Measurements from ENCODE around the gene IL16. TPM values are rescaled to one million over a fixed set of nuclear protein-coding genes. Genes with fewer than 3 reads are reported as not detected.

IL16 gene
- total and polyA plus RNA-seq, 7 experiments from 2014 or later = 125 to 547 (median 319) TPM

DNA sequence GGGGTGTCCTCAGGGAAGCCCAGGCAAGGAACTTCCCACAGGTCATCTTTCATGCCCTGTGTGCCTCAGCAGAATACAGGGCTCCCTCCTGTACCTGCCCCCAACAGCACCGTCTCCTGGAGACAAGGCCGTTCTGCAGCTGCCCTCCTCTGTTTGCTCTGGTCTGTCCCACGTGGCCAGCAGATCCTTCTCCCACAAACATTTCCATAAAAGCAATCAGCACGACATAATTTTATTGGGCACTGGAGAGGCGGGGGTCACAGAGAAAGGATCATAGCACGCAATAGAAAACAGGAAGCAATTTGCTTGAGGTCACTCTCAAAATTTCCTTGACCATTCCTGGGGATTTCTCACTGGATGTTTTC is 97.8 kb downstream of the IL16 start:
- Histone ChIP-seq H3K27ac (ENCODE audit: low read depth, low read length) (peak overlapping the region; percentile 87), H3K4me3 (ENCODE audit: low read length) (peak overlapping the region; percentile 74), H3K4me1 (ENCODE audit: control insufficient read depth in 2 of 2, insufficient read depth in 2 of 2, low read length in 2 of 2) (peaks cover 64 to 66% of the 10 kb centered on the region in 2 donors), H3K9me3 (ENCODE audit: control insufficient read depth in 2 of 3, low read length in 3 of 3) (no peaks in the 10 kb centered on the region), H3K27me3 (ENCODE audit: control insufficient read depth in 2 of 2, insufficient read depth in 2 of 2, low read length in 2 of 2) (no peaks in the 10 kb centered on the region), H3K36me3 (ENCODE audit: control insufficient read depth in 2 of 3, insufficient read depth in 3 of 3, low read length in 3 of 3) (peaks cover under 1 to 24% (median 6%) of the 10 kb centered on the region in 3 experiments)
- H3K4me3 Mint-ChIP-seq = peak overlapping the region; percentile 80 to 100 (median 98)
- no peaks in the 10 kb centered on the region for H3K27me3 Mint-ChIP-seq
- intact Hi-C loops (cut with micrococcal nuclease) = loop anchor here (1.0 to 10.0 kb wide), 6 partner anchors 8 to 1520 kb away; partner anchors contain the start of genes MEX3B (in 1 of the 2), TLNRD1 (in 1 of the 2) and ZFAND6 (in 1 of the 2)
- peak overlapping the region; percentile 93 to 100 (median 96) for H3K27ac Mint-ChIP-seq
- peaks cover 51 to 75% (median 72%) of the 10 kb centered on the region in 7 donors for H3K4me1 Mint-ChIP-seq
- no peak for ATAC-seq
- CTCF ChIA-PET = interaction anchor here (1.0 to 2.9 kb wide), 4 partner anchors 8 to 28 kb away, joined by 3 to 21 read pairs (median 10); no protein-coding TSS in a partner anchor
- POLR2A ChIA-PET = interaction anchor here (1.5 to 23.2 kb wide), 6 partner anchors 8 to 294 kb away, joined by 4 to 642 read pairs (median 344); partner anchors contain the start of genes STARD5 and TLNRD1
- peaks cover 13 to 43% (median 28%) of the 10 kb centered on the region in 5 donors for H3K36me3 Mint-ChIP-seq
- no peak for DNase-seq
- peaks cover 0 to 3% (median 0%) of the 10 kb centered on the region in 11 donors for H3K9me3 Mint-ChIP-seq

DNA sequence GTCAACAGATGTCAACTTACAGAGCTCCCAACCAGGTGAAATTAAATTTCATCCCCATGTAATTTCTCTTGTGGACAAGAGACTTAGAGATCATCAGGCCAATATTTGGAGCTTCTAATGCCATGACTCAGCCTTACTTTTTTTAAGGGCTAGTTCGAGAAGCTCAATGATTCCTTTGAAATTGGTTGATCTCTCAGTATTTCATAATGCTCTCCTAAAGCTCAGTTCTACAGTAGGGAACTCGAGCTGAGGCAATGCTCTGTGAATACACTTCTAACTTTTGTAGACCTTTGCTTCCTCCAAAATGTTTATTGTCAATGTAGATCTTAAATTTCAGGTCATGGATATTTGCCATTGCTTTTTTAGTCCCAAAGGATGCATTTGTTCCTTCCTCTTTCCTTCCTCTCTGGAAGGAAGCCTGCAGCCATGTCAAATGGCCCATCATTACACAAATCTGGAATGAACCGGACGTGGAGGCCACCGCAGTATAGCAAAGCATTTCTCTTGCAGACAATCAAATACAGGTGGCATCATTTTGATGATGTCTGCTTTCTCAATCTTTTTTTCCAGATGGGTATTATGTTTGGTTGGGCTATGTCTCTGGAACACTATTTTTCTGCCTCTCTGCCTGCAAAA is 98.9 kb downstream of the IL16 start:
- Mint-ChIP-seq H3K36me3 (peaks cover 21 to 52% (median 39%) of the 10 kb centered on the region in 5 donors), H3K9me3 (peaks cover 0 to 3% (median 0%) of the 10 kb centered on the region in 11 donors), H3K4me1 (peaks cover 42 to 66% (median 64%) of the 10 kb centered on the region in 7 donors), H3K4me3 (peak overlapping the region; percentile 80 to 100 (median 98)), H3K27ac (peak overlapping the region; percentile 93 to 100 (median 96)), H3K27me3 (no peaks in the 10 kb centered on the region)
- no peaks in the 10 kb centered on the region for H3K9me3 ChIP-seq (ENCODE audit: control insufficient read depth in 2 of 3, low read length in 3 of 3)
- intact Hi-C loops (cut with micrococcal nuclease) = loop anchor here (1.0 to 10.0 kb wide), 11 partner anchors 9 to 1519 kb away; partner anchors contain the start of genes MEX3B (in 2 of the 2), STARD5 (in 2 of the 2), TLNRD1 (in 1 of the 2) and ZFAND6 (in 1 of the 2)
- H3K27me3 ChIP-seq (ENCODE audit: control insufficient read depth in 2 of 2, insufficient read depth in 2 of 2, low read length in 2 of 2) = no peaks in the 10 kb centered on the region
- H3K4me3 ChIP-seq (ENCODE audit: low read length) = peak overlapping the region; percentile 74
- peak overlapping the region; percentile 87 for H3K27ac ChIP-seq (ENCODE audit: low read depth, low read length)
- H3K36me3 ChIP-seq (ENCODE audit: control insufficient read depth in 2 of 3, insufficient read depth in 3 of 3, low read length in 3 of 3) = peaks cover 8 to 34% (median 8%) of the 10 kb centered on the region in 3 experiments
- ATAC-seq (no peak), DNase-seq (no peak)
- POLR2A ChIA-PET = interaction anchor here (0.6 to 23.2 kb wide), 9 partner anchors 9 to 1236 kb away, joined by 3 to 642 read pairs (median 17); partner anchors contain the start of genes STARD5 and TLNRD1
- CTCF ChIA-PET = interaction anchor here (0.9 to 4.6 kb wide), 7 partner anchors 9 to 29 kb away, joined by 3 to 28 read pairs (median 8); no protein-coding TSS in a partner anchor
- H3K4me1 ChIP-seq (ENCODE audit: control insufficient read depth in 2 of 2, insufficient read depth in 2 of 2, low read length in 2 of 2) = peaks cover 57% of the 10 kb centered on the region in 2 donors

DNA sequence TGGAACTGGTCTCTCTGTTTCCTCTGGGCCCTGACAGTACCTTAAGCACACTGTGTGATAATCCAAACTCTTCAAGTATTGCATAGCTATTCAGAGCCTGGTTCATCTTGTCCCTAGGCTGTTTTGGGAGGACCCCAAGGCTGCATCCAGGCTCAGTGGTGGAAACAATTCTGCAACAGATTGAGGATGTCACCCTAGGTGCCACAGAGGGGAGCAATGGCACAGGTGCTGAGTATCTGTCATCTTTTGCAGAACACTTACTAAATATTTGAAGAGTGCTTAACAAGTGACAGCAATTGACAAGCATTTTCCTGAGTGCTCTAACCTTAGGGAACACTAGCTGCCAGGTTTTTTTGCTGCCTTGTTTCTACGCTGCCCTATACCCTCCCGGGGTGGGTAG is 99.5 kb downstream of the IL16 start:
- H3K4me1 Mint-ChIP-seq = peaks cover 38 to 66% (median 64%) of the 10 kb centered on the region in 7 donors
- Histone ChIP-seq H3K4me3 (ENCODE audit: low read length) (peak overlapping the region; percentile 74), H3K27ac (ENCODE audit: low read depth, low read length) (peak overlapping the region; percentile 87), H3K4me1 (ENCODE audit: control insufficient read depth in 2 of 2, insufficient read depth in 2 of 2, low read length in 2 of 2) (peaks cover 55 to 59% of the 10 kb centered on the region in 2 donors), H3K9me3 (ENCODE audit: control insufficient read depth in 2 of 3, low read length in 3 of 3) (no peaks in the 10 kb centered on the region), H3K27me3 (ENCODE audit: control insufficient read depth in 2 of 2, insufficient read depth in 2 of 2, low read length in 2 of 2) (no peaks in the 10 kb centered on the region), H3K36me3 (ENCODE audit: control insufficient read depth in 2 of 3, insufficient read depth in 3 of 3, low read length in 3 of 3) (peaks cover 13 to 40% (median 14%) of the 10 kb centered on the region in 3 experiments)
- ATAC-seq (no peak), DNase-seq (no peak)
- no peaks in the 10 kb centered on the region for H3K27me3 Mint-ChIP-seq
- intact Hi-C loops (cut with micrococcal nuclease) = loop anchor here (1.0 to 10.0 kb wide), 11 partner anchors 8 to 1519 kb away; partner anchors contain the start of genes MEX3B (in 2 of the 2), STARD5 (in 2 of the 2), TLNRD1 (in 1 of the 2) and ZFAND6 (in 1 of the 2)
- ChIA-PET CTCF (interaction anchor here (0.8 to 16.1 kb wide), 16 partner anchors 9 to 32 kb away, joined by 3 to 128 read pairs (median 4); no protein-coding TSS in a partner anchor), POLR2A (interaction anchor here (0.6 to 23.2 kb wide), 13 partner anchors 9 to 1236 kb away, joined by 3 to 642 read pairs (median 6); partner anchors contain the start of genes STARD5 and TLNRD1)
- H3K4me3 Mint-ChIP-seq = peak overlapping the region; percentile 80 to 100 (median 98)
- peak overlapping the region; percentile 93 to 100 (median 96) for H3K27ac Mint-ChIP-seq
- peaks cover 27 to 58% (median 44%) of the 10 kb centered on the region in 5 donors for H3K36me3 Mint-ChIP-seq
- peaks cover 0 to 3% (median 0%) of the 10 kb centered on the region in 11 donors for H3K9me3 Mint-ChIP-seq

DNA sequence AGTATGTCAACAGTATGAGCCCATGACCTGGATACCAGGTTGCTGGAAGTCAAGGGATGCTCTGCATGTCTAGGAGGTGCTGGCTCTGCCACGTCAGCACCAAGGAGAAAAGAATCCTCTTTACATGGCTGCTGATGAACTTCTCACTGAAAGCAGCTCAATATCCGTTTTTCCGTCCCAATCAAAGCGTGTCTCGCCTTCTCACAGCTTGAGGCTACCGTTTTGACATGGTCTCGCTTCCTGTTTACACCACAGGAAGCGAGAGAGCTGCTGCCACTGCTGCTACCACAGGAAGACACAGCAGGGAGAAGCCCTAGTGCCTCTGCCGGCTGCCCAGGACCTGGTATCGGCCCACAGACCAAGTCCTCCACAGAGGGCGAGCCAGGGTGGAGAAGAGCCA is 100.0 kb downstream of the IL16 start:
- ChIA-PET CTCF (interaction anchor here (0.8 to 16.1 kb wide), 13 partner anchors 9 to 32 kb away, joined by 3 to 128 read pairs (median 3); no protein-coding TSS in a partner anchor), POLR2A (interaction anchor here (0.6 to 23.2 kb wide), 13 partner anchors 8 to 1910 kb away, joined by 3 to 642 read pairs (median 6); partner anchors contain the start of genes STARD5 and TLNRD1)
- H3K27me3 Mint-ChIP-seq = no peaks in the 10 kb centered on the region
- peak overlapping the region; percentile 87 for H3K27ac ChIP-seq (ENCODE audit: low read depth, low read length)
- H3K4me1 Mint-ChIP-seq = peaks cover 34 to 66% (median 64%) of the 10 kb centered on the region in 7 donors
- H3K4me3 ChIP-seq (ENCODE audit: low read length) = peak overlapping the region; percentile 74
- no peaks in the 10 kb centered on the region for H3K9me3 ChIP-seq (ENCODE audit: control insufficient read depth in 2 of 3, low read length in 3 of 3)
- H3K27ac Mint-ChIP-seq = peak overlapping the region; percentile 93 to 100 (median 96)
- ATAC-seq (peak; percentile 69), DNase-seq (peak; percentile 38 to 87 (median 81))
- H3K4me1 ChIP-seq (ENCODE audit: control insufficient read depth in 2 of 2, insufficient read depth in 2 of 2, low read length in 2 of 2) = peaks cover 52 to 59% of the 10 kb centered on the region in 2 donors
- intact Hi-C loops (cut with micrococcal nuclease) = loop anchor here (1.0 to 10.0 kb wide), 11 partner anchors 8 to 1518 kb away; partner anchors contain the start of genes MEX3B (in 2 of the 2), STARD5 (in 2 of the 2), TLNRD1 (in 1 of the 2) and ZFAND6 (in 1 of the 2)
- H3K36me3 Mint-ChIP-seq = peaks cover 29 to 63% (median 48%) of the 10 kb centered on the region in 5 donors
- no peaks in the 10 kb centered on the region for H3K27me3 ChIP-seq (ENCODE audit: control insufficient read depth in 2 of 2, insufficient read depth in 2 of 2, low read length in 2 of 2)
- H3K4me3 Mint-ChIP-seq = peak overlapping the region; percentile 80 to 100 (median 98)
- peaks cover 18 to 45% (median 18%) of the 10 kb centered on the region in 3 experiments for H3K36me3 ChIP-seq (ENCODE audit: control insufficient read depth in 2 of 3, insufficient read depth in 3 of 3, low read length in 3 of 3)
- peaks cover 0 to 3% (median 0%) of the 10 kb centered on the region in 11 donors for H3K9me3 Mint-ChIP-seq

DNA sequence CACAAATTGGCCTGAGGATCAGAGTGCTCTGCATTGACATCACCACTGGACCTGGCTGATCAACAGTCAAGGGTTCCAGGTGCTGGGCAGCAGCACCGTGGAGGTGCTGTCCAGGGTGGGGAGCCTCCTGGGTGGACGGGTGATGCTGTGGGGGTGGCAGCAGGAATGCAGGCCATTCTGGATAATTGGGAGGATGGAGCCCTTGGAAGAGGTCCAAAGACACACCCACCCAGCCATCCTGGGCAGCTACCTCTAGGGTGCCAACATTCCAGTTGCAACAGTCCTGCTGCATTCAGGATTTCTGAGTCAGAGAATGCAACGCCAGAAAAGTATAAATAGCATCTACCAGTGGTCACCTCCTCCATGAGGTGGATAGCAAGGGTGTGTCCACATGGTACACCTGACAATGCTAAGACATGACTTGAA is 100.5 kb downstream of the IL16 start:
- DNase-seq (no peak), ATAC-seq (no peak)
- Histone ChIP-seq H3K9me3 (ENCODE audit: control insufficient read depth in 2 of 3, low read length in 3 of 3) (no peaks in the 10 kb centered on the region), H3K4me1 (ENCODE audit: control insufficient read depth in 2 of 2, insufficient read depth in 2 of 2, low read length in 2 of 2) (peaks cover 47 to 59% of the 10 kb centered on the region in 2 donors), H3K36me3 (ENCODE audit: control insufficient read depth in 2 of 3, insufficient read depth in 3 of 3, low read length in 3 of 3) (peaks cover 21 to 49% (median 23%) of the 10 kb centered on the region in 3 experiments), H3K27ac (ENCODE audit: low read depth, low read length) (peak overlapping the region; percentile 87), H3K4me3 (ENCODE audit: low read length) (peak overlapping the region; percentile 74), H3K27me3 (ENCODE audit: control insufficient read depth in 2 of 2, insufficient read depth in 2 of 2, low read length in 2 of 2) (no peaks in the 10 kb centered on the region)
- Mint-ChIP-seq H3K9me3 (peaks cover 0 to 3% (median 0%) of the 10 kb centered on the region in 11 donors), H3K27me3 (no peaks in the 10 kb centered on the region), H3K27ac (peak overlapping the region; percentile 93 to 100 (median 96)), H3K4me1 (peaks cover 34 to 67% (median 64%) of the 10 kb centered on the region in 7 donors), H3K4me3 (peak overlapping the region; percentile 80 to 100 (median 98)), H3K36me3 (peaks cover 34 to 68% (median 53%) of the 10 kb centered on the region in 5 donors)
- ChIA-PET CTCF (interaction anchor here (0.7 to 16.1 kb wide), 12 partner anchors 8 to 31 kb away, joined by 3 to 128 read pairs (median 4); no protein-coding TSS in a partner anchor), POLR2A (interaction anchor here (0.7 to 23.2 kb wide), 12 partner anchors 8 to 1910 kb away, joined by 3 to 642 read pairs (median 7); partner anchors contain the start of genes STARD5 and TLNRD1)
- intact Hi-C loops (cut with micrococcal nuclease) = loop anchor here (2.0 to 10.0 kb wide), 6 partner anchors 14 to 1518 kb away; partner anchors contain the start of genes MEX3B (in 2 of the 2), STARD5 (in 1 of the 2) and ZFAND6 (in 1 of the 2)
